HS-27A (cell line): ENCODE data around the gene AIF1.

Experiments used
- DNase-seq: peaks from one replicate; pipeline ENCODE4 v3.0.0-alpha.2; 2012; ENCODE audit warnings: low read depth, missing footprints

AIF1 gene

GRCh38 chr6:31614684-31615578 is at the start of gene AIF1:
AIF1 (plus strand) TSS chr6:31615234; CDS start chr6:31615330, 96 bp downstream.
- no peak for DNase-seq

- DNase-seq: no peak
These were observed 47.3 kb upstream of the AIF1 start for GRCh38 chr6:31567531-31568370.

- no peak for DNase-seq
These were observed 46.5 kb upstream of the AIF1 start for GRCh38 chr6:31568537-31568961.

GRCh38 chr6:31569861-31570536 is 45.0 kb upstream of the AIF1 start:
- no peak for DNase-seq

- no peak for DNase-seq
These were observed 42.8 kb upstream of the AIF1 start, which contains the start of gene LTA for GRCh38 chr6:31572041-31572911. LTA (plus strand) TSS chr6:31572289; CDS start chr6:31572743, 454 bp downstream.

GRCh38 chr6:31573239-31574105 is 41.6 kb upstream of the AIF1 start:
- DNase-seq: no peak

- no peak for DNase-seq
These were observed 40.6 kb upstream of the AIF1 start for GRCh38 chr6:31574106-31575061.

GRCh38 chr6:31575335-31575901 is 39.6 kb upstream of the AIF1 start, which contains the start of gene TNF:
TNF (plus strand) TSS chr6:31575565; CDS start chr6:31575742, 177 bp downstream.
- DNase-seq: no peak

- no peak for DNase-seq
These were observed 38.9 kb upstream of the AIF1 start for GRCh38 chr6:31575952-31576685.

- no peak for DNase-seq
These were observed 38.0 kb upstream of the AIF1 start for GRCh38 chr6:31576897-31577578.

- DNase-seq: no peak
These were observed 37.5 kb upstream of the AIF1 start for GRCh38 chr6:31577579-31577966.

GRCh38 chr6:31578184-31579118 is 36.6 kb upstream of the AIF1 start:
- no peak for DNase-seq

GRCh38 chr6:31579119-31579505 is 35.9 kb upstream of the AIF1 start:
- no peak for DNase-seq

- no peak for DNase-seq
These were observed 35.2 kb upstream of the AIF1 start for GRCh38 chr6:31579546-31580437.

GRCh38 chr6:31580438-31580740 is 34.6 kb upstream of the AIF1 start:
- DNase-seq: no peak
